HG03521 (cell line): ENCODE results near the gene RPAP3.
A peak's percentile ranks its signal among the peaks of the same experiment; 100 is the strongest.

Experiments used
- ATAC-seq: cut with Tn5 transposase; IDR thresholded peaks from one replicate; pipeline ENCODE4 v1.9.1; 2021; ENCODE audit warnings: mild to moderate bottlenecking, moderate library complexity; ENCODE audit not compliant: unreplicated experiment

The RPAP3 gene

DNA sequence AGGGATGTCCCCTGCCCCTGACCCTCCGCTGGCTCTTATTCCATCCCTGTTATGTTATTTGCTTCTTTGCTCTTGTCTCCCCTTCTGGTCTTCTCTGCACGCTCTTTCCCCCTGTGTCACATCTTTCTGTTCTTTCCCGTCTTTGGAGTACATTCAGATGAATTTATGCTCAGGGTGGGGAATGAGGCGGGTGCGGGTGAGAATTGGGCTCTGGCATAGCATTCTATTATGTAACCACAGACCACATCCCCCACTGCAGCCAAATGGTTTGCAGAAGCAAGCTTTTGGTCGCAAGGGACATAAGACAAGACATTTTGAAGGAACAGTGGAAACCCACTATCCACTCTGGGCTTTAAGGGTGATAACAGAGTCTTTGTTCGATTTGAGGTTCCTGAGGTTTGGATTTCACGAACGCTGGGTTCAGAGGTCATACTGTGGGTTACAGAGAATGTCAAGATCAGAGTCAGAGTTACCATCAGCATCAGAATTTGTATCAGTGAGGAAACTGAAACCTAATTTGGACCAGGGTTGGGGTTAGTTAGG is 15.7 kb upstream of the RPAP3 start:
- no peak for ATAC-seq

DNA sequence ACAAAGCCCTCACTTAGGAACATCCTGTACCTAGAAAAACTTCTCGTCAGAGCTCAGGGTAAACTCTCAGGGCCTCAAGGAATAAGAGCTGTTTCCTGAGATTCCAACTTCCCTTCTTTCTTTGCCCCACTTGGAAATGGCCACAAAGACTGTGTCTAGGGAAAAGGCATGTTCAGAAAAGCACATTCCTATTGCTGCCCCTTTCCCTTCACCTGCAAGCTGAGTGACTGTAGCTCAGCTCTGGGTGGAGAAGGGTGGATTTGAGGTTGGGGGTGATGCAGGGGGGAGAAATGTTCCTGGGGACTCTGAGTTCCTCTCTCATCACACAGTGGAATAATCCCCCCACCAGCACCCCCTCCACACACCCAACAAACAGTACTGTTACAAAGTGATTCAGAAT is 12.7 kb upstream of the RPAP3 start:
- ATAC-seq: no peak

DNA sequence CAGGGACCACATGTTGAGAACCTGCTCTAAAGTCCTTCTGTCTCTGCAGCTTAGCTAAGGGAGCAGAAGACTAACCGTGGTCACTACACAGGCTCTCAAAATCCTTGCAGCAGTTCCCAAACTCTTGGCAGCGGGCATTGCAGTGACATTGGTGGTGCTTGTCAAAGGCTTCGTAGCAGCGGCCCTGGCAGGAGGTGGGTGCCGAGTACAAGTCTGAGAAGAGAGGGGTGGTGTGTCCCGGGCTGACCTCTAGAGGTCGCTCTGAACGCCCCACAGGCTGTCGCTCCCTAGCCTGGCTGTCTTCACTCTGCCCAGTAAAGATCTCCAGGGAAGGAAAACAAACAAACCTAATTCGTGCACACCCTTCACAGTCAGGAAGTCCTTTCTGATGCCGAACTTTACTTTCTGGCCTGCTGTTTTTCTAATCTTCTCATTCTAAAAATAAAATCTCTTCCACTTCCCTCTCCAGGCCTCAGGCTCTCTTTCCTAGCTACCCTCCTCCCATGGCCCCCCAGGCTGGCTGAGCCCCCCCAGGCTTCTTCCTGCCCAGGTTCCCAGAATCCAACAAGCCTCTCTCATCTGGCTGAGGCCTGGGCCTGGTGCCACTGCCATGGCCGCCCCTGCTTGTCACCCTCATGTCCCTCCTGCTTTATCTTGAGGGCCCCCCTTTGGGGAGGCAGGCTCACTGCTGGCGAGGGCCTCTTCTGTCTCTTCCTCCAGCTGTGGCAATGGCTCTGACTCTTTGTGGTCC is 11.8 kb upstream of the RPAP3 start:
- peak; percentile 57 for ATAC-seq

DNA sequence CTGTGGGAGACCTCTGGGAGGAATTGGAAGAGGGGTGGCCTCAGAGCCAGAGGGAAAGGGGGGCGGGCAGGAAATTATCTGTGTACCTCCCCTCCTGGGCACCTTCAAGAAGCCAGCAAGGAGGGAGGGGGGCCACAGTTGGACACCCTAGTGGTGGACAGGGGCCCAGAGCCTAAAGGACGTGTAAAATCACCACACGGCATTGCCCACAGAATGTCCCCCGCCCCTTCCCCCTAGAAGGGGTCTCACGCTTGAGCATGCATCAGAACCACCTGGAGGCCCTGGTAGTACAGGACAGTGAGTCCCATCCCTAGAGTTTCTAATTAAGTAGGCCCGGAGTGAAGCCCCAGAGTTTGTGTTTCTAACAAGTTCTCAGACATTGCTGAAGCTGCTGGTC is 11.2 kb upstream of the RPAP3 start:
- no peak for ATAC-seq

DNA sequence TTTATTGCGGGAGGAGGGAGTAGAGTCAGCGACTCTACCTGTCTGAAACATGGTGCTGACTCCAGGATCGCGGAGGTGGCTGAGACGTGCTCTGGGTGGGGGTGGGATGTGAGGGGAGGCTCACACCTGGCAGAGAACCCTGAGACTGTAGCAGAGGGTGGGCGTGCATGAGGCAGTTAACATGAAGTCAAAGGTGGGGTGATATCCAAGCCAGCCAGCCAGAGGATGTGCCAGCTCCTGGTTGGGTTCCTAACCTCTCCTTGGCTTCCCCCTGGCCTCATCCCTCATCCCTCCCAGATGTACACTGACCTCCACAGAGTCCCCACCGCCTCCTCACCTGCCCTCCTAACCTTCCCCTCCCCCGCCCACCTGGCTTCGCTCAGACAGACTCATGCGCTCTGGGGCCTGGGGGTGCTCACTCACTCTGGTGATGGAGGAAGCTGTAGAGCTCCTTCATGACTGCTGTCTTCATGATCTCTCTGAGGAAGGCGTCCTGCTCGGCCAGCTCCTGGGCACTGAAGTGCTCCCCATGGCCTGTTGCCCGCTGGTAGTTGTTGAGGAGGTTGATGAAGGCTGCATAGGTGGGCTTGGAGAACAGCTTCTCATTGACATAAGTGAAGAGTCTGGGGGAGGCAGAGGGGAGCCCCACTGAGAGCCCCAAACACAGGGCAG is 10.2 kb upstream of the RPAP3 start:
- ATAC-seq: no peak

DNA sequence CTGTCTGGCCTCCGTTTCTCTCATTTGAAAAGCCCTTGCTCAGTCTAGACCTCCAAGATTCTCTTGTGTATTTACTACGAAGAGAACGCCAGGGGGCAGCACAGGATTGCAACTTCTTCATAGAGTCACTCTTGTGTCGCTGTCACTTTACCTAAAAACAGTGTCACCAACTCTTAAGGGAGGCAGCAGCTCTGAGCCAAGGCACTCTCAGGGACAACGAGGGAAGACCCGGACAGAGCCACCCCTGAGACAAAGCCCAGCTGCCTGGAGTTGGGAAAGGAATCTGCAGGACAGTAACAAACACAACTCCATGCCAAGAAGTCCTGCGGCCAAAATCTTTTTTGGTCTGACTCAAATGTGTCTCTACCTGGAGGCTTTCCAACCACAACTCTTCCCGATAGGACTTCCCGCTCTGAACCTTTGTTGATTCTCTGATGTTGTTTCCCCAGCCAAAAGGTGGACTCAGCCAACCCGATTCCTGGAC is 9.6 kb upstream of the RPAP3 start:
- peak; percentile 60 for ATAC-seq

DNA sequence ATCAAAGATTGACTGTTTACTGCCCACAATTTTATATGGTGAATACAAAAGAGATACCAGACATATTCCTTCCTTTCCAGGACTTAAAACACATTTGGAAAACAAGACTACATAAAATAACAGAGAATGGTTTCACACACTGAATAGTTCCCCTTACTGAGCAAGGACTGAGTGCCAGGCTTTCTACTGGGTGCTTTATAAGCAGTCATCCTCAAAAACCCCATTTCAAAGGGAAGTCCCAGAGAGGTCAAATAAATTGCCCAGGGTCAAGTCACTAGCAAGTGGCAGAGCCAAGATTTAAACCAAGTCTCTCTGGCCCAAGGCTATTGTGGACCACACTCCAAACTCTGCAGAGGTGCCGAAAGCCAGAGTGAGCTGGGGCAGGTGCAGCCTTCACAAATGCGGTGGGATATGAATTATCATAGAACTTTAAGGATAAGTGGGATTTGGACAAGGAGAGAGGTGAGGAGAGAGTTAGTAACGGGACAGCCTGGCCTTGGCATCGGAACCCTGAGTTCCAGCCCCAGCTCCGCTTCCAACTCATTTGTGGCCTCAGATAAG is 9.1 kb upstream of the RPAP3 start:
- ATAC-seq: no peak

DNA sequence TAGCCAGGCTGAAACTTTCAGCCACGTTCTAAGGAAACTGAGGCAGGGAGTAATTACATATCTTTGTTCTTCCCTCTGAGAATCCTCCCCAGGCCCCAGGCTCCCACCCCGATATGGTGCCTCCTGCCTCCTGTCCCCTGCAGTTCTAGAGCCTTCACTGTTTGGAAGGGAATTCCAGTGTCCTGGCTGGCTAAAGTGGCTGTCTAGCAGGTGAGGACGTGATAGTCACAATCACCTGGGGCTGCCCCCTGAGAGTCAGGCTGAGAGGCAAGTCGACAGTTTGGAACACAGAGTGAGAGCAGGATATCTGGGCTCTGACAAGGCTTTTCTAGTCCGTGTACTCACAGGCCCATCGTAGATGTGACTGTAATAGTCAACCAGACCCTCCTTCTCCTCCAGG is 6.3 kb upstream of the RPAP3 start:
- no peak for ATAC-seq

DNA sequence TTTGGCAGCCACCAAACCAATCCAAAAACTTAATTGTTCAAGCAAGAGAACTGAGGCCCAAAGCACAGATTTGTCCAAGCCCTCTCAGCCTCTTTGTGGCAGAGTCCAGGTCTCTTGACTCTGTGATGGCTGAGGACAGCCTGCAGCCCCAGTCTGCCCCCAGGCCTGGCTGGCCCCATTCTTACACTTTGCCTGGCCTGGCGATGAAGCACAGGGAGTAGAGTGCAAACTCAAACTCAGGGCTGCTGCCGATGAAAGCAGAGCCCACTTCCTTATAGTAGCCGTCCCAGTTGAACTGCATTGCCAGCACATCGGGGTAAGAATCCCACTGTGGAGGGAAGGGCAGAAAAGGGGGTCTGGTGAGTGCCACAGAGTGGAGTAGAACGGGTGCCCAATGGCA is 5.6 kb upstream of the RPAP3 start:
- ATAC-seq: no peak

DNA sequence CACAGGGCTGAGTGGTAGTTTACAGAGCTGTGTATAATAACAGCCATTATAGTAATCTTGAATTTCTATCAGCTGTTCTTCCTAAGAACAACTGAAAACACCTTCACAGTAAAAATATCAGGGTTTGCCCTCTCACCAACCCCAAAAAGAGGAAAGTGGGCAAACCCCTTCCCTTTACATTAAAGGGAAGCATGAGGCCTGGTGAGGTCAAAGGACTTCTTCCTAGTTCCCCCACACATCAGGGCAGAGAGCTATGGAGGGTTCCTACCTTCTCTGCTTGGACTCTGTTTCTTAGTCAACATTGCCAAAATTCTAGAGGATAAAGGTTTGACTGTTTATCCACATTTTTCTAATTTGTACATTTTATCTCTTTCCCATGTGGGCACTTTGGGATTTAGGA is 4.4 kb upstream of the RPAP3 start:
- no peak for ATAC-seq

DNA sequence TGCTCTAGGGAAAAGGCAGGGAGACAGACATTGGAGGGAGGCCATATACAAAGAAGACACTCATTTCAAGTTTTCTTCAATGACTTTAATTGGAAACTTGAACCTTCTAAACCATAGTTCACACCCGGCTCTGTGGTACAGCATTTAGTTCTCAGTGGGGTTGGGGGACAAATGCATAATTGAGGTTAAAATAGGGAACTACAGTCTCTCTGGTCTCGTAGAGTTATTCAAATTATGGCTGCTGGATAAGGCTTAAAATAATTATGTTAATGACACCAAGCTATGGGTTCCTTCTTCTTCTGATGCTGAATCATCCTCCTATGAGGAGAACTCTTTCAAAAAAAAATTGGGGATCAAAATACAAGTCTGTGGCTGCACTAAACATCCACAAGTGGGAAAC is 3.8 kb upstream of the RPAP3 start:
- no peak for ATAC-seq

DNA sequence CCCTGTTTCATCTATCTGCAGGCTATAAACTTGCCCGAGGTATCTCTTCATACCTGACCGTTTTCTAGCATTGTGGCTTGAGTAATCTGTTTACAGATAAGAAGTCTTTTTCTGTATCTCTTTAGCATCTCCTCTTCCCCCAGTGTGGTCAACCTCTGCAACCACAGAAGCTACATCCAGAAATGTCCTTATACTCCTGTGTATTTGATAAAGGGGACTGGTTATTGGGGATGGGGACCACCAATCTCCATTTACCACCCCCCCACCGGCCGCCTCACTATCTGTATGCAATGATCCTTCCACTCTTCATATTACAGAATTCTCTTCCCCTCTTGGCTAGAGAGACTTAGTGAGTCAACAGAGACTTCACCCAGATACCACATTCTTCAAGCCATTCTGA is 3.4 kb upstream of the RPAP3 start:
- no peak for ATAC-seq

DNA sequence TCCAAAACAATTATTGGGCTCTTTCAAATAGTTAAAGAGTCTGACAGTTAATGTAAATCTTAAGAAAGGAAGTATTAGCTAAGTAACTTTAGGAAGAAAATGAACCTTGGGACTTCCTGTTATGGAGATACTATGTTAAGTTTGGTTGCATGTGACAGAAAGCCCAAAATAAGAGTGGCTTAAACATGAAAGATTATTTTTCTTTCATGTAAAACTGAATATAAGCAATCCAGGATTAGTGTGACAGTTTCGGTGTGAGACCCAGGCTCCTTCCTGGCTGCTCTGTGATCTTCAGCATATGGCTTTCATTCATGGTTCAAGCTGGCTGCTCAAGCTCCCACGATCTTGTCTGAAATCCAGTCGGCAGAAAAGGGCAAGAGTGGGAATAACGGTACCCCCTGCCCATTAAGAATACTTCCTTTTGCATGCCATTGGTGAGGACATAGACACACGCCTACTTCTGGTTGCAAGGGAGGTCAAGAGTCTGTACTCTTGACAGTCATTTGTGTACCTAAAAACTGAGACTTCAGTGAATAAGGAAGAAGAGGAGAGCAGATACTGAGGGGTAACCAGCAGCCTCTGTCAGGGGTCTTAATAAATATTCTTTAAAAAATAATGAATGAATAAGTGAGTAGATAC is 2.2 kb upstream of the RPAP3 start:
- no peak for ATAC-seq

DNA sequence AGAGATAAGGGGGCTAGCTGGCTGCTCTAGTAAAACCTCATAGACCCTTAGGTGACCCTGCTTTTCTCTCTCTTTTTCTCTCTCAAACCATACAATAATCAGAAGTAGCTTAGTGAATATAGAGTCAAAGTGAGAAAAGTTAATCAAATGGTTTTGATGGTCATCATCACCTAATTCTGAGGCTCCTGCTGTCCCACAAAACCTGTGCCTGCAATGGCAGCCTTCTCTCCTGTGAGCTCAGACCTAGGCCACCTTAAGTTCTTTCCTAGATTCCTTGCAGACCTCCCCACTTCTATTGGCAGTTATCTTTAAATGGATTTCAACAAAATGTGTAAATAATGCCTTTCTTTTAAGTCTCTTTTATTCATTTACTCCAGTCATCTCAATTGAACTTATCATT is 1.5 kb upstream of the RPAP3 start:
- no peak for ATAC-seq

DNA sequence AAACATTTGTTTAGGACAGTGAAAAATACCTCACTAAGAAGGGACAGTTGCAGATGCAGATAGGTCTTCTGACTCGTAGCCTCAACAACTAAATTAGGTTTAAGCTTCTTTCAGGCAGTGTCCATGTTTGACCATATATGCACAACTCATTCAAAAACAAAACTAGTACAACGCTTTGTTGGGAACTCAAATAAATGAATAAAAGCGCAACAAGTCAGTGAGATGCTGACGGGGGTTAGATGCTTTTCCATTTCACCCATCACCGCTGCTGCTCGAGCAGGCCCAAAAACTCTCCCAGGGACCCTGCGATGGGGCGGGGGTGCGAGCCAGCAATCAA is 633 bp downstream of the RPAP3 start:
- no peak for ATAC-seq

DNA sequence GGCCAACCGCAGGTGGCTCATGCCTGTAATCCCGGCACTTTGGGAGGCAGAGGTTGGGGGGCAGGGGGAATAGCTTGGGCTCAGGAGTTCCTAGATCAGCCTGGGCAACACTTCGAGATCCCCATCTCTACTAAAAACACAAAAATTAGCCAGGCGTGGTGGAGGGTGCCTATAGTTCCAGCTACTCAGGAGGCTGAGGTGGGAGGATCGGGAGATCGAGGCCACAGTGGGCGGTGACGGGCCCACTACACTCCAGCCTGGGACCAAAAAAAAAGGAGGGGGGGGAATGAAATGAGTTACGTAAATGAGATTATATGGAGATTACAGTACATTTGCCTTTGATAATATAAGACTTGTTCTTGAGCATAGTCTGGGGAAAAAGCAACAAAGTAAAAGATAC is 1.1 kb downstream of the RPAP3 start:
- ATAC-seq: no peak

DNA sequence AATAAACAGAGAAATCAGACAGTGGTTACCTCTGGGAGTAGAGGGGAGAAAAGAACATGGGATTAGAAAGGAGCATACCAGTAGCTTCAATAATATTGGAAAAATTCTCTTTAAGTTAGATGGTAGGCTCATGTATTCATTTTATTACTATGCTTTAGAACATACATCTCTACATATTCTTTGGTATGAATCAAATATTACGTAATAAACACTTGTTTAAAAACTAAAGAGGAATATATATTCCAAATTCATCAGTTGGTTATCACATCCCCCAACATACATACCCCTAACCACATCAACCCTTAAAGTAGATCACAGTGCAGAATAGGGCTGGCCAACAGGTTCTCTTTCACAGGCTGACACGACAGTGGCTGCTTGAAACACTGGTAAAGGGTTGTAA is 5.6 kb downstream of the RPAP3 start:
- no peak for ATAC-seq

DNA sequence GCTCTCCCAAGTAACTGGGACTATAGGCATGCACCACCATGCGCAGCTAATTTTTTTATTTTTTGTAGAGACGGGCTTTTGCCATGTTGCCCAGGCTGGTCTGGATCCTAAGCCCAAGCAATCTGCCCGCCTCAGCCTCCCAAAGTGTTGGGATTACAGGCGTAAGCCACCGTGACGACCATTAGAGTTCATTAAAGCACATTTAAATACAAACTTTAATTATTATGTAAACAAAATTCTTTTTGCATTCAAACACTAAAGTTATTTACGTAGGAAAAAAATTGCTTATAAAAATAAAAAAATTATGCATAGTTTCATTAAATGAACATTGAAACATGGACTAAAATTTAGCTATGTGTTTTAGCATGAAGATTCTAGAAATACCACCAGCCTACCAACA is 7.2 kb downstream of the RPAP3 start:
- no peak for ATAC-seq

DNA sequence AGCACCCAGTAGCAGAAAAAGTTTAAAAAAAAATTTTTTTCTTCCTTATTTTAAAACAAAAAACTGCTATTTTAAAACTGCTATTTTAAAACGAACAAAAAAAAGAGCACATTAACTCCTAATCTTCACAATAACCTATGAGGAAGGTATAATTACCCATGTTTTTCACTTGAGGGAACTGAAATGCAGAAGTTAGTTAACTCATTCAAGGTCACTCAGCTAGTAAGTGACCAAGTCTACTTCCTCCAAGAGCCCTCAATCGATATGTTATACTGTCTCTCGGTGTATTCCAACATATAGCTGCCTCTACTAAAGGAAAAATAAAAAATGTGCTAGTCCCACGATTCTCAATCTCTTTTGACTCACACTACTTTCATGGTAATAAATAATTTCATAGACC is 7.8 kb downstream of the RPAP3 start:
- no peak for ATAC-seq

DNA sequence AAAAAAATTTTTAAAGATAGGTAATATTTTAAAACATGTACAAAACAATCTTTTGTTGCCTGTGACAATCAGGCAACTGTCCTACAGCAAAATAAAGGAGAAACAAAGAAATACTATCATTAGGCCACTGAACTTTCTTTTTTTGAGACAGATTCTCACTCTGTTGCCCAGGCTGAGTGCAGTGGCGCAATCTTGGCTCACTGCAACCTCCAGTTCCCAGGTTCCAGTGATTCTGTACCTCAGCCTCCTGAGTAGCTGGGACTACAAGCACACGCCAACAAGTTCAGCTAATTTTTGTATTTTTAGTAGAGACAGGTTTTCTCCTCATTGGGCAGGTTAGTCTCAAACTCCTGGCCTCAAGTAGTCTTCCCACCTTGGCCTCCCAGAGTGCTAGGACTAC is 16.6 kb downstream of the RPAP3 start:
- ATAC-seq: no peak

DNA sequence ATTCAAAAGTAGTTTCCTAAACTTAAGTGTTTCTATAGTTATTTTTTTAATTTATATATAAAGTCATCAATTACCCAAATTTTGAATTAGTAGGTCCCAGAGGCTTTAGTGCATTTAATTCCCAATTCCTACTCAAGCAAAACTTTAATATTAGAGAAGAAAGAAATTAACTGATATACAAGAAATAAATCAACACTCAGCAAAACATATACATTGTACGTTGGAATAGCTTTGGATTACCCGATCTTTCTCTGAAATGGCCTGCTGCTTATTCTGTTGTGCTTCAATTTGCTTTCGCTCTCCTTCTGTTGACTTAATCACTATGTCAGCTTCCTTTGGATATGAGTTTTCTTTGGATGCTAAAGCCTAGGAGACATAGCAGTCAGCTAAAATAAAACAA is 18.2 kb downstream of the RPAP3 start:
- ATAC-seq: no peak
